IMR-90 (cell line): ENCODE data around the gene CARD10. TPM values are rescaled to one million over a fixed set of nuclear protein-coding genes. Genes with fewer than 3 reads are reported as not detected.

Experiments used
- ATAC-seq: fragments of 200-7000 bp; cut with Tn5 transposase; 2 replicates; pipeline ENCODE4 v1.9.1; 2020; ENCODE audit warnings: low read depth, mild to moderate bottlenecking, moderate library complexity
- BruUV-seq: library from RNA; stranded (reverse); fragments of 400-500 nt; replicated peaks from 2 replicates; lab custom pipeline; 2021; lab: Mats Ljungman, UMichigan
- CTCF ChIA-PET: fragments of 300-600 bp; formaldehyde crosslinking; extraction: SDS; loops from one replicate; lab custom pipeline; 2021; ENCODE audit warnings: antibody characterized with exemption; lab: Yijun Ruan, JAX
- POLR2A ChIA-PET: fragments of 300-600 bp; sonication (Branson Sonifier 250); formaldehyde crosslinking; loops from one replicate; lab custom pipeline; 2022; ENCODE audit warnings: antibody characterized with exemption; ENCODE audit not compliant: unreplicated experiment; lab: Charles Lee
- DNase-seq: peaks from one replicate; pipeline ENCODE4 v3.0.0; 2013
- H2AFZ ChIP-seq: replicated peaks from 2 replicates; pipeline ENCODE3; 2013; ENCODE audit warnings: low read length, mild to moderate bottlenecking; ENCODE audit not compliant: poor library complexity
- H2AK5ac ChIP-seq: 2 replicates; pipeline ENCODE4 v1.6.1; 2013; ENCODE audit warnings: low read depth, low read length, inconsistent platforms
- H2AK9ac ChIP-seq: replicated peaks from 2 replicates; pipeline ENCODE3; 2013; ENCODE audit warnings: mild to moderate bottlenecking, low read depth, low read length, moderate library complexity; ENCODE audit not compliant: poor library complexity
- H2BK120ac ChIP-seq: 2 replicates; pipeline ENCODE4 v1.6.1; 2013; ENCODE audit warnings: low read depth, low read length, inconsistent platforms
- H2BK15ac ChIP-seq: 3 replicates; pipeline ENCODE4 v1.6.1; 2013; ENCODE audit warnings: low read depth, low read length, inconsistent platforms
- H2BK20ac ChIP-seq: 2 replicates; pipeline ENCODE4 v1.6.1; 2013; ENCODE audit warnings: low read depth, mild to moderate bottlenecking, inconsistent platforms, low read length, moderate library complexity
- H2BK5ac ChIP-seq: 2 replicates; pipeline ENCODE4 v1.6.1; 2013; ENCODE audit warnings: mild to moderate bottlenecking, low read depth, low read length, inconsistent platforms; ENCODE audit not compliant: poor library complexity, severe bottlenecking
- H3K14ac ChIP-seq: replicated peaks from 2 replicates; pipeline ENCODE4 v1.6.1; 2013; ENCODE audit warnings: low read depth, low read length, inconsistent platforms
- H3K18ac ChIP-seq: 2 replicates; pipeline ENCODE4 v1.6.1; 2013; ENCODE audit warnings: low read depth, low read length, control low read depth
- H3K23ac ChIP-seq: 2 replicates; pipeline ENCODE4 v1.6.1; 2013; ENCODE audit warnings: low read depth, low read length, inconsistent platforms
- H3K27ac ChIP-seq: 2 replicates; pipeline ENCODE4 v1.5.1; 2013; ENCODE audit warnings: mild to moderate bottlenecking, control low read depth, low read length; ENCODE audit not compliant: insufficient read depth
- H3K27me3 ChIP-seq: 2 replicates; pipeline ENCODE4 v1.6.1; 2013; ENCODE audit warnings: low read length; ENCODE audit not compliant: control insufficient read depth, insufficient read depth
- H3K36me3 ChIP-seq: 2 replicates; pipeline ENCODE4 v1.6.1; 2013; ENCODE audit warnings: low read length, mixed read lengths; ENCODE audit not compliant: control insufficient read depth, insufficient read depth
- H3K4ac ChIP-seq: 2 replicates; pipeline ENCODE4 v1.6.1; 2013; ENCODE audit warnings: low read depth, low read length, inconsistent platforms
- H3K4me1 ChIP-seq: 2 replicates; pipeline ENCODE4 v1.6.1; 2013; ENCODE audit warnings: low read length, mixed read lengths; ENCODE audit not compliant: control insufficient read depth, insufficient read depth
- H3K4me2 ChIP-seq: 2 replicates; pipeline ENCODE4 v1.6.1; 2013; ENCODE audit warnings: low read depth, mild to moderate bottlenecking, control low read depth, low read length, moderate library complexity
- H3K4me3 ChIP-seq: 2 replicates; pipeline ENCODE4 v1.5.1; 2013; ENCODE audit warnings: low read depth, mild to moderate bottlenecking, control low read depth, low read length, moderate library complexity; ENCODE audit not compliant: insufficient read depth
- H3K56ac ChIP-seq: 2 replicates; pipeline ENCODE4 v1.6.1; 2013; ENCODE audit warnings: low read length, inconsistent platforms; ENCODE audit not compliant: insufficient read depth; ENCODE audit errors: extremely low read depth
- H3K79me1 ChIP-seq, 2 experiments: 2 replicates each; pipeline ENCODE4 v1.6.1; 2013; ENCODE audit warnings: low read length in 2 of 2, inconsistent platforms in 1 of 2, low read depth in 1 of 2
- H3K9ac ChIP-seq: 2 replicates; pipeline ENCODE4 v1.6.1; 2013; ENCODE audit warnings: low read depth, low read length, control low read depth
- H3K9me1 ChIP-seq: 2 replicates; pipeline ENCODE4 v1.6.1; 2013; ENCODE audit warnings: low read length, inconsistent platforms; ENCODE audit not compliant: insufficient read depth
- H3K9me3 ChIP-seq: 2 replicates; pipeline ENCODE4 v1.6.1; 2013; ENCODE audit warnings: low read length; ENCODE audit not compliant: control insufficient read depth, insufficient read depth
- H4K20me1 ChIP-seq: 2 replicates; pipeline ENCODE4 v1.6.1; 2013; ENCODE audit warnings: low read length, inconsistent platforms; ENCODE audit not compliant: insufficient read depth
- H4K5ac ChIP-seq: 2 replicates; pipeline ENCODE4 v1.6.1; 2013; ENCODE audit warnings: mild to moderate bottlenecking, low read depth, low read length, control low read depth
- H4K8ac ChIP-seq, 2 experiments: 2 replicates each; pipeline ENCODE4 v1.6.1; 2013; ENCODE audit warnings: low read depth in 2 of 2, low read length in 2 of 2, control low read depth in 1 of 2, inconsistent platforms in 1 of 2
- H4K91ac ChIP-seq: 2 replicates; pipeline ENCODE4 v1.6.1; 2013; ENCODE audit warnings: low read depth, low read length, inconsistent platforms; ENCODE audit not compliant: insufficient read depth
- BHLHE40 ChIP-seq: fragments of 150-350 bp; IDR thresholded peaks from 2 replicates; pipeline ENCODE4 v1.6.1; 2016; ENCODE audit warnings: mild to moderate bottlenecking, low read depth, low read length
- CEBPB ChIP-seq: IDR thresholded peaks from 2 replicates; pipeline ENCODE4 v1.6.1; 2012; ENCODE audit warnings: low read depth, low read length, improper control_type of control experiment
- CHD1 ChIP-seq: IDR thresholded peaks from 2 replicates; pipeline ENCODE4 v1.6.1; 2012; ENCODE audit warnings: low read depth, low read length, improper control_type of control experiment
- FOS ChIP-seq: fragments of 150-350 bp; IDR thresholded peaks from 2 replicates; pipeline ENCODE4 v1.6.1; 2016; ENCODE audit warnings: low read depth, low read length
- MAFK ChIP-seq: IDR thresholded peaks from 2 replicates; pipeline ENCODE4 v1.6.1; 2012; ENCODE audit warnings: low read depth, low read length, improper control_type of control experiment
- MAZ ChIP-seq: IDR thresholded peaks from 2 replicates; pipeline ENCODE4 v1.6.1; 2012; ENCODE audit warnings: low read depth, mild to moderate bottlenecking, low read length, improper control_type of control experiment, moderate library complexity, borderline replicate concordance
- MXI1 ChIP-seq: IDR thresholded peaks from 2 replicates; pipeline ENCODE4 v1.6.1; 2012; ENCODE audit warnings: low read depth, mild to moderate bottlenecking, low read length, moderate library complexity, borderline replicate concordance
- NFE2L2 ChIP-seq: fragments of 150-350 bp; IDR thresholded peaks from 2 replicates; pipeline ENCODE4 v1.6.1; 2016; ENCODE audit warnings: low read depth, mild to moderate bottlenecking, low read length
- POLR2A ChIP-seq: IDR thresholded peaks from 2 replicates; pipeline ENCODE4 v1.6.1; 2012; ENCODE audit warnings: mild to moderate bottlenecking, low read depth, low read length
- RAD21 ChIP-seq: IDR thresholded peaks from 2 replicates; pipeline ENCODE4 v1.6.1; 2012; ENCODE audit warnings: low read length, improper control_type of control experiment
- RCOR1 ChIP-seq: IDR thresholded peaks from 2 replicates; pipeline ENCODE4 v1.6.1; 2012; ENCODE audit warnings: mild to moderate bottlenecking, low read length, improper control_type of control experiment; ENCODE audit not compliant: insufficient replicate concordance
- RFX5 ChIP-seq: IDR thresholded peaks from 2 replicates; pipeline ENCODE4 v1.8.0; 2012; ENCODE audit warnings: low read depth, mild to moderate bottlenecking, low read length, moderate library complexity
- SMC3 ChIP-seq: fragments of 150-350 bp; IDR thresholded peaks from 2 replicates; pipeline ENCODE4 v1.6.1; 2016; ENCODE audit warnings: low read depth, mild to moderate bottlenecking, antibody characterized with exemption, low read length, moderate library complexity
- WGBS, 2 experiments: methylation state at CpG; one replicate each; pipeline versions ENCODE4 v1.1.5 to v1.1.7; 2013; ENCODE audit warnings: missing lambda C conversion rate in 2 of 2; ENCODE audit not compliant: insufficient read length in 1 of 2; ENCODE audit errors: extremely low coverage in 2 of 2; 5-methylcytosine and 5-hydroxymethylcytosine counted together
- dilution Hi-C: fragments of 300-500 bp; cut with HindIII; formaldehyde crosslinking; loops from one replicate; pipeline ENCODE4 v1.14.3; 2018; ENCODE audit warnings: low sequenced_read_pairs; ENCODE audit not compliant: unreplicated experiment
- in situ Hi-C: fragments of 300-500 bp; cut with MboI; formaldehyde crosslinking; loops from 3 replicates; pipeline ENCODE4 v1.14.3; 2019; ENCODE audit warnings: low sequenced_read_pairs, inconsistent platforms, mixed read lengths
- intact Hi-C: fragments of 100-400 bp; cut with micrococcal nuclease; formaldehyde crosslinking; loops from 2 replicates; pipeline ENCODE4 v1.10.0; 2022
- polyA plus RNA-seq, 3 experiments: library from polyadenylated mRNA; depleted of rRNA; stranded (reverse); fragments of >200 nt; gene quantifications; 2 replicates each; pipeline ENCODE4 v1.2.3, GENCODE V29; 2012; ENCODE audit warnings: low replicate concordance in 1 of 3
- total RNA-seq: library from RNA; depleted of rRNA; stranded (reverse); fragments of >200 nt; gene quantifications from 2 replicates; pipeline ENCODE4 v1.2.3, GENCODE V29; 2012
- TF ChIP-seq, protein P1 (sequence below): fragments of 150-350 bp; IDR thresholded peaks from 2 replicates; pipeline ENCODE4 v1.6.1; 2016; ENCODE audit warnings: low read depth, mild to moderate bottlenecking, low read length, moderate library complexity, borderline replicate concordance
- TF ChIP-seq, protein P2 (sequence below): fragments of 150-350 bp; IDR thresholded peaks from 2 replicates; pipeline ENCODE4 v1.6.1; 2017; ENCODE audit warnings: mild to moderate bottlenecking, antibody characterized with exemption, low read length, low read depth
- TF ChIP-seq, protein P3 (sequence below): conservative IDR thresholded peaks from 2 replicates; pipeline ENCODE4 v1.5.1; 2012; ENCODE audit warnings: mild to moderate bottlenecking, low read depth, low read length, improper control_type of control experiment

Gene CARD10
- total and polyA plus RNA-seq, 2 of the 4 experiments (the other 2 are of a cell fraction), result 6.1 to 18.4 TPM

DNA sequence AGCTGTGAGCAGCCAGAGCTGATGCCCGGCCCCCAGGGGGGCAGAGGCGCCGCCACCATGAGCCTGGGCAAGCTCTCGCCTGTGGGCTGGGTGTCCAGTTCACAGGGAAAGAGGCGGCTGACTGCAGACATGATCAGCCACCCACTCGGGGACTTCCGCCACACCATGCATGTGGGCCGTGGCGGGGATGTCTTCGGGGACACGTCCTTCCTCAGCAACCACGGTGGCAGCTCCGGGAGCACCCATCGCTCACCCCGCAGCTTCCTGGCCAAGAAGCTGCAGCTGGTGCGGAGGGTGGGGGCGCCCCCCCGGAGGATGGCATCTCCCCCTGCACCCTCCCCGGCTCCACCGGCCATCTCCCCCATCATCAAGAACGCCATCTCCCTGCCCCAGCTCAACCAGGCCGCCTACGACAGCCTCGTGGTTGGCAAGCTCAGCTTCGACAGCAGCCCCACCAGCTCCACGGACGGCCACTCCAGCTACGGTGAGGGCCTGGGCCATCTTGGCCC, 47.2 kb upstream of the CARD10 start:
- no peak for ATAC-seq
- dilution Hi-C loops, result no loop called here
- Histone ChIP-seq H3K27me3 (no peaks in the 10 kb centered on the region), H2BK20ac (no peak overlapping the region), H4K5ac (no peak overlapping the region), H2BK5ac (no peak overlapping the region), H2AFZ (no peak overlapping the region), H3K14ac (no peak overlapping the region), H3K9ac (no peak overlapping the region), H3K4me1 (peaks cover 27% of the 10 kb centered on the region), H3K9me3 (no peaks in the 10 kb centered on the region), H3K27ac (no peak overlapping the region), H3K23ac (no peak overlapping the region), H3K36me3 (peaks cover 51% of the 10 kb centered on the region), H3K56ac (no peak overlapping the region), H3K79me1 (peaks cover 28 to 90% of the 10 kb centered on the region in 2 experiments; a peak in 3 of 4 replicates), H3K4me3 (no peak overlapping the region), H2AK9ac (peak overlapping the region; percentile 45), H3K4me2 (no peak overlapping the region), H4K20me1 (peaks cover 100% of the 10 kb centered on the region), H2BK15ac (no peak overlapping the region), H4K91ac (no peak overlapping the region), H2BK120ac (no peak overlapping the region), H3K18ac (no peak overlapping the region), H3K9me1 (peaks cover 27% of the 10 kb centered on the region), H2AK5ac (no peak overlapping the region), H4K8ac (no peak overlapping the region), H3K4ac (no peak overlapping the region)
- no peak for DNase-seq
- TF ChIP-seq RAD21 (no peak), MAFK (no peak), CEBPB (no peak), NFE2L2 (no peak), POLR2A (no peak), FOS (no peak), CHD1 (no peak), RCOR1 (no peak), SMC3 (no peak), MXI1 (no peak), RFX5 (no peak), MAZ (no peak), BHLHE40 (no peak)
- TF ChIP-seq, protein P1, sequence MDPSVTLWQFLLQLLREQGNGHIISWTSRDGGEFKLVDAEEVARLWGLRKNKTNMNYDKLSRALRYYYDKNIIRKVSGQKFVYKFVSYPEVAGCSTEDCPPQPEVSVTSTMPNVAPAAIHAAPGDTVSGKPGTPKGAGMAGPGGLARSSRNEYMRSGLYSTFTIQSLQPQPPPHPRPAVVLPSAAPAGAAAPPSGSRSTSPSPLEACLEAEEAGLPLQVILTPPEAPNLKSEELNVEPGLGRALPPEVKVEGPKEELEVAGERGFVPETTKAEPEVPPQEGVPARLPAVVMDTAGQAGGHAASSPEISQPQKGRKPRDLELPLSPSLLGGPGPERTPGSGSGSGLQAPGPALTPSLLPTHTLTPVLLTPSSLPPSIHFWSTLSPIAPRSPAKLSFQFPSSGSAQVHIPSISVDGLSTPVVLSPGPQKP, result no peak
- TF ChIP-seq, protein P2, sequence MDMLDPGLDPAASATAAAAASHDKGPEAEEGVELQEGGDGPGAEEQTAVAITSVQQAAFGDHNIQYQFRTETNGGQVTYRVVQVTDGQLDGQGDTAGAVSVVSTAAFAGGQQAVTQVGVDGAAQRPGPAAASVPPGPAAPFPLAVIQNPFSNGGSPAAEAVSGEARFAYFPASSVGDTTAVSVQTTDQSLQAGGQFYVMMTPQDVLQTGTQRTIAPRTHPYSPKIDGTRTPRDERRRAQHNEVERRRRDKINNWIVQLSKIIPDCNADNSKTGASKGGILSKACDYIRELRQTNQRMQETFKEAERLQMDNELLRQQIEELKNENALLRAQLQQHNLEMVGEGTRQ, result no peak
- TF ChIP-seq, protein P3, sequence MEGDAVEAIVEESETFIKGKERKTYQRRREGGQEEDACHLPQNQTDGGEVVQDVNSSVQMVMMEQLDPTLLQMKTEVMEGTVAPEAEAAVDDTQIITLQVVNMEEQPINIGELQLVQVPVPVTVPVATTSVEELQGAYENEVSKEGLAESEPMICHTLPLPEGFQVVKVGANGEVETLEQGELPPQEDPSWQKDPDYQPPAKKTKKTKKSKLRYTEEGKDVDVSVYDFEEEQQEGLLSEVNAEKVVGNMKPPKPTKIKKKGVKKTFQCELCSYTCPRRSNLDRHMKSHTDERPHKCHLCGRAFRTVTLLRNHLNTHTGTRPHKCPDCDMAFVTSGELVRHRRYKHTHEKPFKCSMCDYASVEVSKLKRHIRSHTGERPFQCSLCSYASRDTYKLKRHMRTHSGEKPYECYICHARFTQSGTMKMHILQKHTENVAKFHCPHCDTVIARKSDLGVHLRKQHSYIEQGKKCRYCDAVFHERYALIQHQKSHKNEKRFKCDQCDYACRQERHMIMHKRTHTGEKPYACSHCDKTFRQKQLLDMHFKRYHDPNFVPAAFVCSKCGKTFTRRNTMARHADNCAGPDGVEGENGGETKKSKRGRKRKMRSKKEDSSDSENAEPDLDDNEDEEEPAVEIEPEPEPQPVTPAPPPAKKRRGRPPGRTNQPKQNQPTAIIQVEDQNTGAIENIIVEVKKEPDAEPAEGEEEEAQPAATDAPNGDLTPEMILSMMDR, result no peak
- BruUV-seq, result no TSS peak
- 90% methylated on average over 23 of the region's 28 CpGs; no CpG with 5 or more reads in 1 of the 2 experiments for WGBS, 2 experiments
- CTCF ChIA-PET, result interaction anchor here (1.0 to 1.2 kb wide), 2 partner anchors 24 to 26 kb away, joined by 3 to 4 read pairs; no protein-coding TSS in a partner anchor
- POLR2A ChIA-PET, result interaction anchor here (1.6 kb wide), 1 partner anchor 8 kb away, joined by 3 read pairs; no protein-coding TSS in a partner anchor
- intact Hi-C loops, result loop anchor here (2.0 kb wide), 1 partner anchor 28 kb away; no protein-coding TSS in a partner anchor
- in situ Hi-C loops, result no loop called here
